Raji (cell line): Measurements from ENCODE around the gene ZNF438.

ENCODE experiments used
- POLR2A ChIP-seq: IDR thresholded peaks from 2 replicates; pipeline ENCODE4 v1.6.1; 2011; ENCODE audit warnings: low read depth, low read length, control low read depth; ENCODE audit not compliant: insufficient read depth

Gene ZNF438

DNA sequence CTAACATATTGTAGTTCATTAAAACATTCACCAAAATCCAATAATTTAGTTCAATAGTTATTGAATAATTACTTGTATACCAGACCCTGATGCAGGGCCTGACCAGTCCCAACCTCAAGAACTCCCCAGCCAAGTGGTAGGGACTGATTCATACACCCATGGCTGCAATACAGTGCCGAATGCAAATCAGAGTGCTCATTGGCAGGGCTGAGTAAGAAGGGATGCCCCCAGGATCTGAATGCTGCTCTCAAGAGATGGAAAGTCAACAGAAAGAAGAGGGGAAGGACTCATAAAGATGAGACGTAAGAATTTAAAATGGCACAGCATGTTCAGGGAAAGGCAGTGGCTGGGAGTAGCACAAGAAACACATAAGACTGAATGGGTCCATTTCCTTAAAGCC lies 29.9 kb downstream of the ZNF438 start:
- TF ChIP-seq POLR2A = no peak

DNA sequence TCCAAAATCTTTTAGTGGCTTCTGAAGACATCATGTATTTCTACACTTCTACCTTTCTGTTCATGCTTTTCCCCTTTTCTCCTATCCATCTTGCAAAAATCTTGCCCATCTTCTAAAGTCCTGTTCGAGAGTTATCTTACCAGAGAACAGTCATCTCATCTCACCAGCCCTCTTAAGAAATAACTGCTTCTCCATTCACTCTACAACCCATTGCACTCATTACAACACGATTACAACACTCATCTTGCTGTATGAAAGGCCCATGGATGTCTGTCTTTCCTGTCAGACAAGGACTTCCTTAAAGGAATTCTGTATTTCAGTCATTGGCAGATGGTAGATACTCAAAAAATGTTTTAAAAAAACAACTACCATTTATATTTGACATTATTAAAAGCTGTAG lies 30.8 kb downstream of the ZNF438 start:
- TF ChIP-seq POLR2A = no peak

DNA sequence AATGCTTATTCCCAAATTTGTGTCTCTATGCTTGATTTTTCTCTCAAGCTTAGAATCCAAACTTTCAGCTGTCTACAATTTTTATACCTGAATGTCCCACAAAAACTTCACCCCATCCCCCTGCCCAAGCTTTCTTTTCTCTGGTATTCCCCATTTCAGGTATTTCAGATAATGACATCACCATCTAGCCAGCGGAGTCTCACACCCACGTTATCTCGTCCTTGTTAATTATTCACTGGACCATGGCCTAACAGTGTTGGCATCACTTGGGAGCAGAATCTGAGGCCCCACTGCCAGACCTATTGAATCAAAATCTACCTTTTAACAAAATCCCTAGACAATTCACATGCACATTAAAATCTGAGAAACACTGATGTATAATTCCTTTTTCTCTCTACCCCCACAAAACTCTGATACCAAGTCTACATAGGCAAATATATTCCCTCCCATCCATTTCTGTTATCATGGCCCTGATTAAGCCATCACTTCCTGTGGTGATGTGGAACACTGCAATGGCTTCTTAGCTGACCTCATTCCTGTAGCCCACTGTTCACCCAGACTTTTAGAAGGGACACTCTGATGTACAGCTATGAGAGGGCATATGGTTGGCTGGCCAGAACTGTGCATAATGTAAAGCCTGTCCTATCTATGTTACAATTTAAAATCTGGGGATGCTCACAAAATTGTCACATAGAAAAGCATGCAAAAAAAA lies 31.4 kb downstream of the ZNF438 start:
- no peak for TF ChIP-seq POLR2A

DNA sequence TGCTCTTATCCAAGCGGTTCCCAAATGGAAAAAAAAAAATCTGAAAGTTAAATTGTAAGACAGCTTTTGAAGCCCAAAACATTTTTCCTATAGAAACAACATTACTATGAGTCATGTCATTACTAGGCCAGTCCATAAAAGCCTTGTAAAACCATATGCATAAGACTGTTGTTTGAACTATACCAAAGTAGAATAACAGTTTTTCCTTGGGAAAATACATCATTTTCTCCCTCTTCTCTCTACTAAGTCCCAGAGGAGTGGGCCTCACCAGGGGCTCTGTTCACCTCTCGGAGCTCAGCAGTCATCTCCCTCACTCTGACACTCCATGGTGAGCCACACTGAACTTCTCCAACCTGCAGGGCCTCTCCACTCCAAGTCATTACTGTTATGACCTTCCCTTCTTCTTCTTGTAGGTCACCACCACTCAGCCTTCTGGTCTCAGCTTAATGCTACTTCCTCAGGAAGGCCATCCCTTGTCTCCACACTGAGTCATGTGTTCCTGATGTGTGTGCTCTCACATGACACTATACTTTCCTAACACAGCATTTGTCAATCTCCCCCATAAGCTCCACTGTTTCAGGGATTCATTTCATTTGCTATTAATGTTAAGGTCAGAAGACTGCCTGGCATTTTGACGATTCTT lies 32.5 kb downstream of the ZNF438 start:
- no peak for TF ChIP-seq POLR2A

DNA sequence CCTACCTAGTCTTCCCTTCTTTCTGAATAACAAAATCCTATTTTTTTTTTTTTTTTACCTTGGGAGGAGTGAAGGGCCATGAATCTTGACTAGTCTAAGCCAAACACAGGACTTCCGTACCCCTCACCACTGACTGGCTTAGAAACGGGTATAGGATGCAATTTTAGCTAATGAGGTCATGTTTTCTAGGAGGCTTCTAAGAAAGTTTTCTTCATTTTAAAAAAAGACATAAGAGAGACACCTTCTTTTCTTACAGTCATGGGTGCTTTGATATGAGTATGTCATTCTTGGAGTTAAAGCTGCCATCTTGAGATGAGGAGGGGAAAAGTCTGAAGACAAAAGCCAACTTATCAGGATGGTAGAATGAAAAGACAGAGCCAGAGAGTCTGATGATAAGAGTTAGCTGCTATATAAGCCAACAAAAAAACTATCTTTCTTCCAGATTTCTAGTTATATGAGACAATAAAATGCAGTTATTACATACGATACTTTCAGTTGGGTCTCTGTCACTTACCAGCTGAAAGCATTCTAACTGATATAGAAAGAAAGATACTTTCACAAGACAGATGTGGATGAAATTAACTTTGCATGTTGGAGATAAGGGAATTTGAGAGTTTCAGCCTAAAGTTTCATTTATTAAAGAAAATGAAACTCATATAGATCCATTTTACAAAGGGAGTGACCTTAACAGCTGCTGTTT lies 34.0 kb downstream of the ZNF438 start:
- TF ChIP-seq POLR2A = no peak

DNA sequence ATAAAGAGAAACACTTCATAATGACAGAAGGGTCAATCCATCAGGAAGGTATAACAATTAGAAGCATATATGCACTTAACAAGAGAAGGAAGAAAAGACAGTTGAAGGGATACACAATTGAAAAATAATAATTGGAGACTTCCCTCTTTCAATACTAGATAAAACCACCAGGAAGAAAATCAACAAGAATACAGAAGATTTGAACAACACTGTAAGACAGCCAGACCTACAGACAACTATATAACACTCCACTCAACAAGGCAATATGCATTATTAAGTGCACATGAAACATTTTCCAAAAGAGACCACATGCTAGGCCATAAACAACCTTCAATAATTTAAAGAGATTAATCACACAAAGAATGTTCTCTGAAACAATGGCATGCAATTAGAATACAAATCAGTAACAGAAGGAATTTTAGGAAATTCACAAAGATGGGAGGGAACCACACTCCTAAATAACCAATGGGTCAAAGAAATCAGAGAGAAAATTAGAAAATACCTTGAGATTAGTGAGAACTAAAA lies 35.1 kb downstream of the ZNF438 start:
- no peak for TF ChIP-seq POLR2A

DNA sequence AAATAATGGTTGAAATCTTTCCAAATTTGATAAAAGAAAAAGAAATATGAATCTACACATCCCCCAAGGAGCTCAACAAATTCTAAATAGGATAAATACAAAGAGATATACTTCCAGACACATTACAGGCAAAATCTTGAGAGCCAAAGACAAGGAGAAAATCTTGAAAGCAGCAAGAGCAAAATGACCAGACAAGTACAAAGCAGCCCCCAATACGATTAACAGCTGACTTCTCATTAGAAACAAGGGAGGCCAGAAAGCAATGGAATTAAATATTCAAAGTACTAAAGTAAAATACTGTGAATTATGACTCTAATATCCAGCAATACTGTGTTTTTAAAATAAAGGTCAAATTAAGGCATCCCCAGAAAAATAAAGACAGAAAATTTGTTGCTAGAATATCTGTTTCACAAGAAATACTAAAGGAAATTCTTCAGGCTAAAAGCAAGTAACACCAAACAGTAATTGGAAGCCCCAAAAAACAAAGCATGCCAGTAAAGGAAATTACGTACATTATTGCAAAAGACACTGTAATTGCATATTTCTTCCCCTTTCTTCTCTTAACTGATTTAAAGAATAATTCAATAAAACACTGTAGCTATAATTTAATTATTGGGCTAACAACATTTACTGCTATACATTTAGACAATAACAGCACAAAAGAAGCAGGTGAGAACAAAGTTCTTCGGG lies 36.4 kb downstream of the ZNF438 start:
- TF ChIP-seq POLR2A = no peak

DNA sequence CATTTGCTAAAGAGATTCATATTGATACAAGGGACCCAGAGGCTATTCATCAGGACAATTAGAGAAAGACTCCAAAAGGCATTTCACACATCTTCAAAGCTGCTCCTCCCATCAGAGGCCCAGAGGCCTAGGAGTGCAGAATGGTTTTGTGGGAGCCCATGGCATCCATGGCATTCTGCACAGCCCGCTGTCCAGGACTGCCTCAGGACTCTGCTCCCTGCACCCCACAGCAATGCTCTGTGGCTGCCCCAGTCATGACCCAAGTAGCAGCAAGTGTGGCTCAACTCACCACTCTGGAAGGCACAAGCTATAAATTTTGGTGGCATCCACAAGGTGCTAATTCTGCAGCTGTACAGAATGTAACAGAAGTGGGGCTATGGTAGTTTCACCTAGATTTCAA lies 38.5 kb downstream of the ZNF438 start:
- no peak for TF ChIP-seq POLR2A

DNA sequence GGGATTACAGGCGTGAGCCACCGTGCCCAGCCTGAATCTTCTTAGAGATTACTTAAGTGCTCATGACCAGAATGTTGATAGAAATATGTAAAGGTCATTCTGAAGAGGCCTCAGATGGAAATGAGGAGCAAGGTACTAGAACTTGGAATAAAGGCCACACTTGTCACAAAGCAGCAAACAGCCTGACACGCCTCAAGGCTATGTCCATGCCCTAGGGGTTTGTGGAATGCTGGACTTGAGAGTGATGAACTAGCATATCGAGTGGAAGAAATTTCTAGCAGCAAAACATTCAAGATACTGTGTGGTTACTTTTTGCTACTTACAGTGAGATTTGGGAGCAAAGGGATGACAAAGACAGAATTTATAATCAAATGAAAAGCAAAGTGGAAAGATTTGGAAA lies 39.0 kb downstream of the ZNF438 start:
- no peak for TF ChIP-seq POLR2A

DNA sequence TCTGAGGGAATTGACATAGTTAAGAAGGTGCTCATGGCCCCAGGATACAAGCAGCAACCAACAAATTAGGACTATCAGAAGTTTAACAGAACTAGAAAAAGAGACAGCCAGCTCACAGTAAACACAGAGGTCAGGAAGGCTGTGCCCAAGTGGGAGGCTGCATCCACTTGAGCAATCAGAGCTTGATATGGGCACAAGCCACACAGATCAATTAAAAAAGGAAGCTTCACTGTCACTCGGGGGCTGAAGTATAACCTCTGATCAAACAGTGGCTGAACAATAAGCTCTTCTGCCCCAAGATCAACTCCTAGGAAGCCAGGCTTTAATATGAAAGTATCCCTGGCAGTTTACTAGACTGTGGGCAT lies 40.0 kb downstream of the ZNF438 start:
- TF ChIP-seq POLR2A = no peak

DNA sequence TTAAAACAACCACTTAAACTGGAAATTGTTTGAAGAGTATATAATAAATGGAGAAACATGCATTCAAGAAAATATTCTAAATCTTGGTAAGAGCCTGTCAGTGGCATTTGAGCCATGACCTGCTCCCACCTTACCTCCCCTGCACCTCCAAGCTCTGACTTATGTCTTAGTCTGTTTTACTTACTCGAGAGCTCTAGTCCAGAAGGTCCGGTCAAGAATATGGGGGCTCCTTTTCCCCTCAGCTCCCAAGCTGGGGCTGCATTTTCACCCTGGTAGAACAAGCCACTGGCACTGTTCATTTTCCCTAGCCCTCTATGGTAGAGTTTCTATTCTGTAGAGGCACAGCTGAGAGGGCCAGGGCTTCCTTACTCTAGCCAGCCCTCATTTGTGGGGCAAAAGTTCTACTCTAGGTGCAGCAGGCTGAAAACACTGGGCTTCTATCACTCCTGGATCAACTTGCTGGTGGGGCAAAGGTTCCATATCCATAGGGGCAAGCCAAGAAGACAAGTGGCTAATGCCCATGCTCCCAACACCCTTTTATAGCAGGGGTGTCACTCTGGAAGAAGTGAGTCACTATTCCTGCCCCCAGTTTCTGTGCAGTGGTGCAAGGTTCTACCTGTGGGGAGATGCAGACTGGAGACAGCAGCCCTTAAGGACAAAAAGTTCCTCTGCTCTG lies 40.6 kb downstream of the ZNF438 start:
- no peak for TF ChIP-seq POLR2A

DNA sequence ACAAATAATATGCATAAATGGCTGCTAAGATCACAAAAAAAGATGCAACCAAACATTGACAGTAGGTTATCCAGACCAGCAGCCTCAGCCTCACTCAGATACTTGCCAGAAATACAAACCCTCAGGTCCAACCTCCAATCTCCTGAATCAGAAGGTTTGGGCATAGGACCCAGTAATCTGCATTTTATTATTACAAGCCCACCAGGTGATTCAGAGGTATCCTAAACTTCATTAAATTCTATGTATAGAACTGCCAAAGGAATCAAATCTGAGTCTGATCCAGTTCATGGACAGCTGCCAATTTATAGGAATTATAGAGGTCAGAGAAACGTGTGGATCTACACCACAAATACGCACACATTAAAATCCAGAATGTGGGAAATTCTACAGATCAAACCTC lies 41.3 kb downstream of the ZNF438 start:
- no peak for TF ChIP-seq POLR2A

DNA sequence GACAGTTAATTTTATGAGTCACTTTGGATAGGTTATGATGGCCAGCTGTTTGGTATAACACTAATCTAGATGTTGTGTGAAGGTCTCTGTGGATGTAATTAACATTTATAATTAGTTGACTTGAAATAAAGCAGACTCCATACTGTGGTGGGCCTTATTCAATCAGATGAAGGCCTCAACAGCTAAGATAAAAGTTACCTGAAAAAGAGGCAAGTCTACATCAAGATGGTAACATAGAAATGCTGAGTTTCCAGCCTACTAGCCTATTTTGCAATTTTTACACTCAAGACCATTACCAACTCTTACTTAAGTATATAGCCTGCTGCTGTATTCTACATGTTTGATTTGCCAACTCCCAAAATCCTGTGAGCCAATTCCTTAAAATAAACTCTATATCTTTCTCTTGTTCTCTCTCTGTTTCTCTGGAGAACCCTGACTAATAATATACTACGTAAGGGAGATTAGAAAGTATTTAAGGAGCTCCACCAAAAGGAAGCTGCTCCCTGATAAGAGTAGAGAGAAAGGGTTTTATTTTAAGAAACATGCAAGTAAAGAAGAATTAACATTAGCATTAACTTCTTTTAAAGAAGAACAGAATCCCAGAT lies 42.7 kb downstream of the ZNF438 start:
- TF ChIP-seq POLR2A = no peak

DNA sequence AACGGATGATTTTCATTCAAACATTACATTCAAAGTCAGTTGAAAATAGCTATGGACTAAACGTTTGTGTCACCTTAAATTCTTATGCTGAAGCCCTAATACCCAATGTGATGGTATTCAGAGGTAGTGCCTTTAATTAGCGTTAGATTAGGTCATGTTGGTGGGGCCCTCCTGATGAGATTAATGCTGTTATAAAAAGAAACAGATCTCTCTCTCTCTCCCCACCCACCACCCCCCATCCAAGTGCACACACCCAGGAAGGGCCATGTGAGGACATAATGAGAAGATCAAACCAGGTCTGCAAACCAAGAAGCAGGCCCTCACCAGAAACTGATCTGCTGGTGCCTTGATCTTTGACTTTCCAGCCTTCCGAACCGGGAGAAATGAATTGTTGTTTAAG lies 44.2 kb downstream of the ZNF438 start:
- TF ChIP-seq POLR2A = no peak
